Astrocyte of the spinal cord (primary cell): ENCODE measurements around the gene TPO.

Experiments used
- DNase-seq: peaks from one replicate; pipeline ENCODE4 v3.0.0; 2011; ENCODE audit warnings: low read depth, low spot score
- H3K4me3 ChIP-seq: 2 replicates; pipeline ENCODE4 v1.5.1; 2011; ENCODE audit warnings: low read depth, mild to moderate bottlenecking, low read length, moderate library complexity
- in situ Hi-C: cut with HindIII; loops from 2 replicates; pipeline ENCODE4 v1.10.0; 2017; ENCODE audit warnings: low sequenced_read_pairs
- TF ChIP-seq, protein P1 (sequence below): IDR thresholded peaks from 2 replicates; pipeline ENCODE4 v1.5.1; 2012; ENCODE audit warnings: low read depth, mild to moderate bottlenecking, low read length, inconsistent platforms

The TPO gene

GRCh38 chr2:1540481-1540880, 127.2 kb downstream of the TPO start:
- H3K4me3 ChIP-seq, result no peak overlapping the region
- TF ChIP-seq, protein P1, sequence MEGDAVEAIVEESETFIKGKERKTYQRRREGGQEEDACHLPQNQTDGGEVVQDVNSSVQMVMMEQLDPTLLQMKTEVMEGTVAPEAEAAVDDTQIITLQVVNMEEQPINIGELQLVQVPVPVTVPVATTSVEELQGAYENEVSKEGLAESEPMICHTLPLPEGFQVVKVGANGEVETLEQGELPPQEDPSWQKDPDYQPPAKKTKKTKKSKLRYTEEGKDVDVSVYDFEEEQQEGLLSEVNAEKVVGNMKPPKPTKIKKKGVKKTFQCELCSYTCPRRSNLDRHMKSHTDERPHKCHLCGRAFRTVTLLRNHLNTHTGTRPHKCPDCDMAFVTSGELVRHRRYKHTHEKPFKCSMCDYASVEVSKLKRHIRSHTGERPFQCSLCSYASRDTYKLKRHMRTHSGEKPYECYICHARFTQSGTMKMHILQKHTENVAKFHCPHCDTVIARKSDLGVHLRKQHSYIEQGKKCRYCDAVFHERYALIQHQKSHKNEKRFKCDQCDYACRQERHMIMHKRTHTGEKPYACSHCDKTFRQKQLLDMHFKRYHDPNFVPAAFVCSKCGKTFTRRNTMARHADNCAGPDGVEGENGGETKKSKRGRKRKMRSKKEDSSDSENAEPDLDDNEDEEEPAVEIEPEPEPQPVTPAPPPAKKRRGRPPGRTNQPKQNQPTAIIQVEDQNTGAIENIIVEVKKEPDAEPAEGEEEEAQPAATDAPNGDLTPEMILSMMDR, result no peak
- in situ Hi-C loops, result no loop called here
- DNase-seq, result no peak

DNA sequence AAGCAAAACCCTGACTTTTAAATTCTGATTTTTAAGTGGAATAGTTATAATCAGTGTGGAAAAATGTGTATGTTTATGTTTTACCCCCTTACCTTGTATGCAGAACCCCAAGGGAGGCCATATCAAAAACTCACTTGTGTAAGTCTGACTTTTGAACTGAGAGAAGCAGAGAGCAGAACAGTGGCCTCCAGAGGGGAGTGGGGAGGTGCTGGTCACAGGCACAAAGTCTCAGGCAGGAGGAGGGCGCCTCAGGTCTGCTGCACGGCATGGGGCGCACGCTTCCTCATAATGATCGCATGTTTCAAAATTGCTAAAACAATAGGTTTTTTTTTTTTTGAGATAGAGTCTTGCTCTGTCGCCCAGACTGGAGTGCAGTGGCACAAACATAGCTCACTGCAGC, 127.8 kb downstream of the TPO start:
- no peak for DNase-seq
- no peak overlapping the region for H3K4me3 ChIP-seq
- in situ Hi-C loops, result no loop called here
- TF ChIP-seq, protein P1, result no peak

GRCh38 chr2:1541819-1542475, 128.7 kb downstream of the TPO start:
- H3K4me3 ChIP-seq, result no peak overlapping the region
- TF ChIP-seq, protein P1, result no peak
- DNase-seq, result no peak
- in situ Hi-C loops, result no loop called here

DNA sequence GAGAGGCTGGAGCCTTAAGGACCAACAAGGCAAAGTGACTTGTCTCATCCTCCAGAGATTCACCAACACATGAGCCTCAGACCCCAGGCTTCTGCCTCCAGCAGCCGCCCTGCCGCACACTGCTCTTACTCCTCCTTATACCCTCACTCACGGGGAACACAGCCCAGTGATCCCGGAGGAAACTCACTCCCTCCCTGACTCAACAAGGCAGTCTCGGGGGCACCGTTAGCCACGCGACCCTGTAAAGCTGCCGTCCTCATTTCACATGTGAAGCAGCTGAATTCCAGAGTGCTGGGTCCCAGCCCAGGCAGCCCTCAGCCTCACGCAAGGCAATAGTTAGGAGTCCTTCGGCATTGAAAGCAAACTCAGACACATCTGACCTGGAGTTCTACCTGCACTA, 129.7 kb downstream of the TPO start:
- TF ChIP-seq, protein P1, result no peak
- in situ Hi-C loops, result no loop called here
- no peak overlapping the region for H3K4me3 ChIP-seq
- no peak for DNase-seq

DNA sequence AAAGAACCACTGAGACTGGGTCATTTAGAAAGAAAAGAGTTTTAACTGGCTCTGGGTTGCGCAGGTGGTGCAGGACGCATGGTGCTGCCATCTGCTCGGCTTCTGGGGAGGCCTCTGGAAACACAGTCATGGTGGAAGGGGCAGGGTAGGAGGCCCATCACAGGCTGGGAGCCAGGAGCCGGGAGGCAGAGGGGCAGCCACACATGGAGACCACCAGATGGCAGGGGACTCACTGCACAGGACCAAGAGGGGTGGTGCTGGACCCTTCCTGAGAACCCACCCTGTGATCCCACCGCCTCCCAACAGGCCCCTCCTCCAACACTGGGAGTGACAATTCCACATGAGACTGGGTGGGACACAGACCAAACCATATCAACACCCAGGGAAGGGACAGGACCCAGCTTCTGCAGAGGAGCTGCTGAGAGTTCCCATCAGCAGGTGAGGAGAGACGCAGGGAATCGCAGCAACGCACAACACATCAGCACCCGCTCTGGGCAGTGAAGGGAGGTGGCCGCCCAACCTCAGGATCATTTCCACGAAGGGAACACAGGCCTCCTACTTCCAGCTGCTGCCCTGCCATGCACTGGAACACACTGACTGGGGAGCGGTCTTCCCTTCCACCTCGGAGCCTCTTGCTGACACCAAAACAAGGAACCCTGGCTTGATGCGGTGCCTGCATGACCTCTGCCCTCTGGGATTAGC, 130.7 kb downstream of the TPO start:
- no peak overlapping the region for H3K4me3 ChIP-seq
- in situ Hi-C loops, result no loop called here
- no peak for DNase-seq
- TF ChIP-seq, protein P1, result no peak

DNA sequence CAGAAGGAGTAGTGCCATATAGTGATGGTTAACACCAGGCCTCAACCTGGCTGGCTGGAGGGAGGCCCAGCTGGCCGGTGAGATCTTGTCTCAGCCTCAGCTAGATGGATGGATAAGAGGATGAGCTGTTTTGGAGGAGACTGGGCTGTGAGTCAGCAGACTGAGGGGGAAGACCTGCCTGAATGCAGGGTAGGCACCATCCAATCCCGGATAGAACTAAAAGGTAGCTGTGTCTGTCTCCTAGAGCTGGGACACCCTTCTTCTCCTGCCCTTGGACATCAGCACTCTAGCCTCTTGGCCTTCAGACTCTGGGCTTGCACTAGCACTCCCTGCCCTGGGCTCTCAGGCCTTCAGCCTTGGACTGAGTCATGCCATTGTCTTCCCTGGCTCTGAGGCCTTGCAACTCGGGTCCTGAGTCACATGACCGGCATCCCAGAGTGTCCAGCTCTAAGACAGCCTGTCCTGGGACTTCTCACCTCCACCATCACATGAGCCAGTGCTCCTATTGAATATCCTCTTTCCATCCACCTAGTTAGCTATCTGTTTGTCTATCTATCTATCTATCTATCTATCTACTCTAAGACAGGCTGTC, 131.3 kb downstream of the TPO start:
- H3K4me3 ChIP-seq, result no peak overlapping the region
- DNase-seq, result peak; percentile 31
- TF ChIP-seq, protein P1, result no peak
- in situ Hi-C loops, result no loop called here
